ENCODE results near the gene DHFR2. TPM values are rescaled to one million over a fixed set of nuclear protein-coding genes. Genes with fewer than 3 reads are reported as not detected.

The DHFR2 gene
- 2.6 and 3.1 TPM in 2 replicates for total RNA-seq

GRCh38 chr3:94062513-94063404 is at the start of gene DHFR2, which contains the start of gene NSUN3:
Gene DHFR2 (minus strand): TSS chr3:94062916. CDS start chr3:94061511, 1,405 bp downstream.
Gene NSUN3 (plus strand): TSS chr3:94063061. CDS start chr3:94063127, 66 bp downstream.

GRCh38 chr3:94028093-94028837 is 34.5 kb downstream of the DHFR2 start, which contains the start of gene STX19:
Gene STX19 (minus strand): TSS chr3:94028597. CDS start chr3:94015269, 13,328 bp downstream.

Other genes with a start within 250 kb of the DHFR2 start
- gene PROS1, start 89.0 kb downstream of the DHFR2 start, total RNA-seq = 81.5 and 157 TPM in 2 replicates
- 3.7 and 7.7 TPM in 2 replicates for gene ARL13B, start 82.8 kb downstream of the DHFR2 start, total RNA-seq
- gene STX19, start 34.3 kb downstream of the DHFR2 start, total RNA-seq = 2.8 TPM in 1 of 2 replicates, not detected in the other
- gene NSUN3, start 145 bp upstream of the DHFR2 start, total RNA-seq = 2.4 and 5.5 TPM in 2 replicates

Data from pericardium fibroblast (primary cell).